ENCODE data around the gene PSMB11. TPM values are rescaled to one million over a fixed set of nuclear protein-coding genes. Genes with fewer than 3 reads are reported as not detected.

PSMB11 gene
- total and polyA plus RNA-seq, 10 of the 15 experiments (the other 5 are each of a cell fraction or from before 2014, with no cell fraction given): not detected

- ChIA-PET SMC1A (ENCODE audit: uncharacterized antibody, unreplicated experiment) (interaction anchor here (1.0 to 3.8 kb wide), 5 partner anchors 14 to 80 kb away, joined by 3 to 67 read pairs (median 6); partner anchors contain the start of genes PRMT5 and PSMB5), CTCF (interaction anchor here (1.1 to 4.1 kb wide), 3 partner anchors 15 to 47 kb away, joined by 4 to 108 read pairs (median 85); partner anchors contain the start of gene CDH24), RAD21 (ENCODE audit: unreplicated experiment) (interaction anchor here (1.1 to 3.0 kb wide), 3 partner anchors 23 to 91 kb away, joined by 3 to 10 read pairs (median 4); partner anchors contain the start of gene RBM23), POLR2A (interaction anchor here (1.2 to 3.2 kb wide), 2 partner anchors 24 to 49 kb away, joined by 3 to 15 read pairs; no protein-coding TSS in a partner anchor)
- Histone ChIP-seq H3K27me3 (replicated peaks in 1 of 2; ENCODE audit: control insufficient read depth in 2 of 2, insufficient read depth in 2 of 2, low read length in 1 of 2) (no peaks in the 10 kb centered on the region), H3K9me3 (replicated peaks; ENCODE audit: control insufficient read depth, insufficient read depth, low read length) (no peaks in the 10 kb centered on the region), H2AFZ (ENCODE audit: control insufficient read depth, low read depth, low read length) (peak overlapping the region; percentile 53), H3K36me3 (ENCODE audit: control insufficient read depth in 2 of 2, insufficient read depth in 2 of 2, low read length in 1 of 2) (no peaks in the 10 kb centered on the region), H3K79me2 (ENCODE audit: control insufficient read depth, insufficient read depth, low read length) (peaks cover 9% of the 10 kb centered on the region), H3K4me3 (peak overlapping the region; percentile 76), H3K27ac (ENCODE audit: control insufficient read depth, insufficient read depth) (peak overlapping the region; percentile 82), H3K9ac (ENCODE audit: control insufficient read depth, insufficient read depth, low read length) (peak overlapping the region; percentile 84), H4K20me1 (ENCODE audit: control insufficient read depth, insufficient read depth) (no peaks in the 10 kb centered on the region), H3K4me1 (ENCODE audit: control insufficient read depth, insufficient read depth, low read length) (peaks cover 21% of the 10 kb centered on the region), H3K4me2 (ENCODE audit: control insufficient read depth, insufficient read depth) (peak overlapping the region; percentile 98)
- TSS peak; percentile 93 for BruUV-seq (replicated peaks)
- TF ChIP-seq E2F8 (IDR thresholded peaks at IDR 0.05; ENCODE audit: low read depth, partially characterized antibody): no peak
- no peak for TF ChIP-seq HDAC6 (IDR thresholded peaks at IDR 0.05; ENCODE audit: unreplicated experiment)
- TF ChIP-seq E4F1 (IDR thresholded peaks at IDR 0.05; ENCODE audit: borderline replicate concordance, partially characterized antibody): no peak
- TF ChIP-seq ETV6 (conservative IDR thresholded peaks at IDR 0.05 in 1 of 2, IDR thresholded peaks at IDR 0.05 in 1 of 2; ENCODE audit: borderline replicate concordance in 1 of 2, low read depth in 1 of 2): no peak; a peak in 1 of 4 replicates
- 0 out of 2 replicates have a peak, but pooled peaks have one; percentile 18 for TF ChIP-seq GABPA (IDR thresholded peaks at IDR 0.05; ENCODE audit: low read depth)
- no peak for TF ChIP-seq MYC (IDR thresholded peaks at IDR 0.05; ENCODE audit: insufficient read depth, insufficient read length, insufficient replicate concordance, low read length, severe bottlenecking)
- no peak for TF ChIP-seq MAX (IDR thresholded peaks at IDR 0.05; ENCODE audit: low read depth, low read length)
- TF ChIP-seq ZNF622 (IDR thresholded peaks at IDR 0.05): no peak
- TF ChIP-seq MYB (IDR thresholded peaks at IDR 0.05; ENCODE audit: borderline replicate concordance, low read depth, low read length): no peak
- no peak for TF ChIP-seq ZZZ3 (IDR thresholded peaks at IDR 0.05; ENCODE audit: control insufficient read depth, insufficient read length, low read depth)
- TF ChIP-seq FOXK2 (IDR thresholded peaks at IDR 0.05): no peak
- no peak for TF ChIP-seq RAD51 (IDR thresholded peaks at IDR 0.05)
- no peak for TF ChIP-seq ZNF217 (IDR thresholded peaks at IDR 0.05)
- TF ChIP-seq NFIC (IDR thresholded peaks at IDR 0.05; ENCODE audit: low read depth, low read length): 0 out of 2 replicates have a peak, but pooled peaks have one; percentile 53
- TF ChIP-seq WRNIP1 (IDR thresholded peaks at IDR 0.05; ENCODE audit: borderline replicate concordance, low read depth, low read length): no peak
- no peak for TF ChIP-seq EED (IDR thresholded peaks at IDR 0.05; ENCODE audit: low read depth)
- TF ChIP-seq SMC3 (IDR thresholded peaks at IDR 0.05; ENCODE audit: borderline replicate concordance, low read length): no peak
- 0 out of 2 replicates have a peak, but pooled peaks have one; percentile 12 for TF ChIP-seq CREM (IDR thresholded peaks at IDR 0.05; ENCODE audit: low read depth)
- no peak for TF ChIP-seq NFYA (IDR thresholded peaks at IDR 0.05; ENCODE audit: borderline replicate concordance, low read depth, low read length)
- no peak for TF ChIP-seq SREBF2 (IDR thresholded peaks at IDR 0.05; ENCODE audit: low read length)
- no peak for FAIRE-seq
- WGBS (ENCODE audit: insufficient coverage, insufficient replicate concordance, low lambda C conversion rate, missing lambda C conversion rate): 2% methylated on average over 8 of the region's 8 CpGs
- in situ Hi-C loops (cut with MboI) (no loop called here), intact Hi-C loops (cut with micrococcal nuclease; ENCODE audit: unreplicated experiment) (no loop called here)
- DNase-seq (ENCODE audit: low read depth, low spot score): no peak
- ATAC-seq: no peak
These were observed 32.5 kb upstream of the PSMB11 start for GRCh38 chr14:23009483-23009938.
